Lower leg skin (tissue), 4 donors: ENCODE measurements around the gene OR2T6. TPM values are rescaled to one million over a fixed set of nuclear protein-coding genes. Genes with fewer than 3 reads are reported as not detected.

Experiments
- total RNA-seq, 4 donors: library from RNA; depleted of rRNA; stranded (reverse); fragments of >200 nt; gene quantifications; one replicate each; pipeline ENCODE4 v1.1.0, GENCODE V29; 2016

OR2T6 gene
- total RNA-seq, 4 donors from 2014 or later: not detected

Other genes starting within 250 kb of the OR2T6 start
- not detected for gene OR2M5, start 230.6 kb upstream of the OR2T6 start, total RNA-seq
- not detected for gene OR2M2, start 200.9 kb upstream of the OR2T6 start, total RNA-seq
- not detected for gene OR2M3, start 178.5 kb upstream of the OR2T6 start, total RNA-seq
- not detected for gene OR2M4, start 144.3 kb upstream of the OR2T6 start, total RNA-seq
- not detected for gene OR2T33, start 97.8 kb upstream of the OR2T6 start, total RNA-seq
- gene OR2T12, start 72.3 kb upstream of the OR2T6 start, total RNA-seq: not detected
- gene OR2M7, start 51.2 kb upstream of the OR2T6 start, total RNA-seq: not detected
- gene OR14C36, start 27.0 kb upstream of the OR2T6 start, total RNA-seq: not detected
- gene OR2T4, start 14.1 kb upstream of the OR2T6 start, total RNA-seq: not detected
- gene OR2T1, start 27.3 kb downstream of the OR2T6 start, total RNA-seq: not detected
- gene OR2T2, start 69.9 kb downstream of the OR2T6 start, total RNA-seq: not detected
- not detected for gene OR2T3, start 97.6 kb downstream of the OR2T6 start, total RNA-seq
- not detected for gene OR2T5, start 112.8 kb downstream of the OR2T6 start, total RNA-seq
- not detected for gene OR2G6, start 132.3 kb downstream of the OR2T6 start, total RNA-seq
- under 1 TPM in 1 of 4 donors, not detected in 3; 0.49 TPM for gene OR2T29, start 187.0 kb downstream of the OR2T6 start, total RNA-seq
- gene OR2T34, start 199.0 kb downstream of the OR2T6 start, total RNA-seq: not detected
- not detected for gene OR2T10, start 222.0 kb downstream of the OR2T6 start, total RNA-seq